Gastroesophageal sphincter (tissue), 3 donors: Measurements from ENCODE around the gene CCDC180.

Experiments
- EP300 ChIP-seq: sonication (generic); formaldehyde crosslinking; IDR thresholded peaks from one replicate; pipeline ENCODE4 v1.6.1; 2017; ENCODE audit warnings: antibody characterized with exemption, mild to moderate bottlenecking
- POLR2A ChIP-seq, 2 donors: fragments of 450-650 bp; IDR thresholded peaks; one replicate each; pipeline ENCODE4 v1.6.1; 2017; ENCODE audit warnings: antibody characterized with exemption in 2 of 2, mild to moderate bottlenecking in 2 of 2, moderate library complexity in 1 of 2
- POLR2AphosphoS5 ChIP-seq: sonication (generic); formaldehyde crosslinking; IDR thresholded peaks from one replicate; pipeline ENCODE4 v1.6.1; 2017; ENCODE audit warnings: antibody characterized with exemption
- TF ChIP-seq, protein P1 (sequence below), 4 experiments: fragments of 200-600 bp in 2 of 4; fragments of 450-650 bp in 2 of 4; sonication (generic) in 1 of 4; IDR thresholded peaks; one replicate each; pipeline ENCODE4 v1.5.1; 2017 to 2019; ENCODE audit warnings: antibody characterized with exemption in 4 of 4, mild to moderate bottlenecking in 2 of 4, moderate library complexity in 2 of 4

DNA sequence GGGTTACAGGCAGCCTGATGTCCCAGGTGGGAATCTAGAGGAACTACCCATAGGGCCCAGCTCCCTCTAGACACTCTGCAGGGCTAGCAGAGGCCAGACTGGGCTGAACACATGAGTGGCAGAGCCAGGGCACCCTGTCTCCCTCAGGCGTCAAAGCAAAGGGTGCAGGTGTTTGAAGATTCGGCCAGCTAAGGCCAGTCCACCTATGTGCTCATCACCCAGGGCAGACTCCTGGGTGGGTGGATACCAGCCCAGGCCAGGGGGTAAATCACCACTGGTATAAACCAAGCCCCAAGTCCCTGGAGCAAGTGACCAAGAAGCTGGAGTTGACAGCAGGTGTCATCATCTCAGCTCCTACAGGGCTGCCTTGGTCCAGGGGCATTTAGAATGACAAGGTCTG, 3.4 kb downstream of the CCDC180 start:
- TF ChIP-seq, protein P1, sequence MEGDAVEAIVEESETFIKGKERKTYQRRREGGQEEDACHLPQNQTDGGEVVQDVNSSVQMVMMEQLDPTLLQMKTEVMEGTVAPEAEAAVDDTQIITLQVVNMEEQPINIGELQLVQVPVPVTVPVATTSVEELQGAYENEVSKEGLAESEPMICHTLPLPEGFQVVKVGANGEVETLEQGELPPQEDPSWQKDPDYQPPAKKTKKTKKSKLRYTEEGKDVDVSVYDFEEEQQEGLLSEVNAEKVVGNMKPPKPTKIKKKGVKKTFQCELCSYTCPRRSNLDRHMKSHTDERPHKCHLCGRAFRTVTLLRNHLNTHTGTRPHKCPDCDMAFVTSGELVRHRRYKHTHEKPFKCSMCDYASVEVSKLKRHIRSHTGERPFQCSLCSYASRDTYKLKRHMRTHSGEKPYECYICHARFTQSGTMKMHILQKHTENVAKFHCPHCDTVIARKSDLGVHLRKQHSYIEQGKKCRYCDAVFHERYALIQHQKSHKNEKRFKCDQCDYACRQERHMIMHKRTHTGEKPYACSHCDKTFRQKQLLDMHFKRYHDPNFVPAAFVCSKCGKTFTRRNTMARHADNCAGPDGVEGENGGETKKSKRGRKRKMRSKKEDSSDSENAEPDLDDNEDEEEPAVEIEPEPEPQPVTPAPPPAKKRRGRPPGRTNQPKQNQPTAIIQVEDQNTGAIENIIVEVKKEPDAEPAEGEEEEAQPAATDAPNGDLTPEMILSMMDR (IDR thresholded peaks at IDR 0.05): no peak
- TF ChIP-seq POLR2AphosphoS5 (no peak), POLR2A (IDR thresholded peaks at IDR 0.05) (no peak), EP300 (no peak)
